ENCODE measurements around the gene PDCD2L. TPM values are rescaled to one million over a fixed set of nuclear protein-coding genes. Genes with fewer than 3 reads are reported as not detected.

Gene PDCD2L
- total and polyA plus RNA-seq, 10 donors: 5.2 to 19.7 (median 12.0) TPM

- Histone ChIP-seq H3K9me3 (no peaks in the 10 kb centered on the region), H3K36me3 (peaks cover 0 to 19% (median 10%) of the 10 kb centered on the region in 6 donors), H3K27ac (peak overlapping the region; percentile 67 to 90 (median 86)), H3K4me3 (peak overlapping the region; percentile 12 to 71 (median 44)), H3K4me1 (peaks cover 0 to 25% (median 19%) of the 10 kb centered on the region in 6 donors), H3K27me3 (replicated peaks in 1 of 7) (no peaks in the 10 kb centered on the region)
- TF ChIP-seq CTCF (IDR thresholded peaks at IDR 0.05 in 8 of 11, conservative IDR thresholded peaks at IDR 0.05 in 3 of 11) (peak; percentile 26 to 73 (median 55)), POLR2AphosphoS5 (IDR thresholded peaks at IDR 0.05) (peak; percentile 90 to 94 (median 92)), POLR2A (IDR thresholded peaks at IDR 0.05) (no peak)
- peak; percentile 99 for DNase-seq
- 4 to 8% (median 6%) methylated on average over 37 to 61 of the region's 61 CpGs for WGBS, 5 donors
- intact Hi-C loops (cut with DNase I; ENCODE audit: low total_unique reads): no loop called here
Observed at GRCh38 chr19:34359140-34359953, 44.9 kb upstream of the PDCD2L start.

DNA sequence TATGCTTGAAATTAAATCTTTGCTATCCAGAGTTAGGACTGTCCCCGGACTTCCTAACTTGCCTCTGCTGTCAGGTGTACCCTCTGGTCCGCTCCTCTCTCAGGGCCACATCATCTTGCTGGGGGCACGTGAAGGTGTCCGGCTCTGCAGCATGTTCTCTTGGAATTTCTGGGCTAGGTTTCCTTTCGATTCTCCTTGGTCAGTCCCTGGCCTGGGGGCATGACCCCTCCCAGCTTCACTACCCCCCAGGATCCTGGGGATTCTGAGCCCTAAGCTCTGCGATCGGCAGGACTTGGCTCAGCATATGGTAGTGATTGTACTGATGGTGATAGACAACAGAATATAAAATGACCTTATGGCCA, 44.3 kb upstream of the PDCD2L start:
- Histone ChIP-seq H3K27me3 (replicated peaks in 1 of 7) (no peaks in the 10 kb centered on the region), H3K4me3 (peak overlapping the region; percentile 12 to 71 (median 44)), H3K27ac (peak overlapping the region; percentile 67 to 90 (median 86)), H3K36me3 (peaks cover 0 to 13% (median 6%) of the 10 kb centered on the region in 6 donors), H3K9me3 (no peaks in the 10 kb centered on the region), H3K4me1 (peaks cover 4 to 30% (median 23%) of the 10 kb centered on the region in 6 donors)
- intact Hi-C loops (cut with DNase I; ENCODE audit: low total_unique reads): no loop called here
- no peak for DNase-seq
- 72 to 85% (median 84%) methylated on average over 7 of the region's 7 CpGs for WGBS, 5 donors
- TF ChIP-seq CTCF (IDR thresholded peaks at IDR 0.05 in 8 of 11, conservative IDR thresholded peaks at IDR 0.05 in 3 of 11) (no peak), POLR2A (IDR thresholded peaks at IDR 0.05) (no peak), POLR2AphosphoS5 (IDR thresholded peaks at IDR 0.05) (no peak)

DNA sequence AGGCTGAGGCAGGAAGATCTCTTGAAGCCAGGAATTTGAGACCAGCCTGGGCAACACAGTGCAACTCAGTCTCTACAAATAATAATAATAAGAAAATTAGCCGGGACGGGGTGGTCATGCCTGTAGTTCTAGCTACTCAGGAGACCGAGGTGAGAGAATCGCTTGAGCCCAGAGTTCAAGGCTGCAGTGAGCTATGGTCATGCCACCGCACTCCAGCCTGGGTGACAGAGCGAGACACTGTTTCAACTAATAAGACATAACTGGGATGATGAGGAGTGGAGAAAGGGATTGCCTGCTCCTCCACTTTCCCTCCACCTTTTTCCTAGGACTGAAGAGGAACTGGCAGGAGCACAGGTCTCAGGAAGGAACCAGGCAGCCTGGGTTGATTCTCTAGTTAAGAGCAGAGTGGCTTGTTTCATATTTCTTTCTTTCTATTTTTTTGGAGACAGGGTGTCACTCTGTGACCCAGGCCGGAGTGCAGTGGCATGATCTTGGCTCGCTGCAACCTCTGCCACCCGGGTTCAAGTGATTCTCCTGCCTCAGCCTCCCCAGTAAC, 43.8 kb upstream of the PDCD2L start:
- H3K4me3 ChIP-seq: no peak overlapping the region
- no peaks in the 10 kb centered on the region for H3K27me3 ChIP-seq (replicated peaks in 1 of 7)
- no peak for DNase-seq
- 91 to 97% (median 95%) methylated on average over 9 of the region's 9 CpGs for WGBS, 5 donors
- H3K27ac ChIP-seq: peak overlapping the region in 6 of 8 donors; percentile 81 to 90 (median 86)
- intact Hi-C loops (cut with DNase I; ENCODE audit: low total_unique reads): no loop called here
- H3K4me1 ChIP-seq: peaks cover 4 to 31% (median 23%) of the 10 kb centered on the region in 6 donors
- no peak for TF ChIP-seq CTCF (IDR thresholded peaks at IDR 0.05 in 8 of 11, conservative IDR thresholded peaks at IDR 0.05 in 3 of 11)
- H3K36me3 ChIP-seq: peaks cover 0 to 8% (median 2%) of the 10 kb centered on the region in 6 donors
- H3K9me3 ChIP-seq: no peaks in the 10 kb centered on the region

DNA sequence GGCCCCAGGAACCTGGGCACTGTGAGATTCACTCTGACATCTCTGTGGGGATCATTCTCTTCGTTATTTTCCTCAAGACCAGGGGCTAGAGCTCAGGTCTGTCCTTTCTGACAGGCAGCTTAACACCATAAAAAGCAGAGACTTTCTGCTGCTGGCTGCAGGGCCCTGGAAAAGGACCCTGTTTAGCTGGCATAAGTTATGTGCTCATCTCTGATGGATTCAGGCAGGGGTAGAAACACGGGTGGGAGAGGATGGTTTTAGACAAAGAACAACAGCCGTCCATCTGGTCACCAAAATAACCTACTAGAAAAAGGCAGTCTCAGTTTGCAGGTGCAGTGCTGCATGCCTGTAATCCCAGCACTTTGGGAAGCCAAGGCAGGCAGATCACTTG, 41.5 kb upstream of the PDCD2L start:
- DNase-seq: no peak
- intact Hi-C loops (cut with DNase I; ENCODE audit: low total_unique reads): no loop called here
- Histone ChIP-seq H3K4me3 (no peak overlapping the region), H3K36me3 (peaks cover 0 to 13% (median 6%) of the 10 kb centered on the region in 6 donors), H3K4me1 (peaks cover 11 to 53% (median 43%) of the 10 kb centered on the region in 6 donors), H3K27me3 (replicated peaks in 1 of 7) (no peaks in the 10 kb centered on the region), H3K27ac (no peak overlapping the region), H3K9me3 (no peaks in the 10 kb centered on the region)
- TF ChIP-seq POLR2AphosphoS5 (IDR thresholded peaks at IDR 0.05): no peak
- no peak for TF ChIP-seq POLR2A (IDR thresholded peaks at IDR 0.05)
- TF ChIP-seq CTCF (IDR thresholded peaks at IDR 0.05 in 8 of 11, conservative IDR thresholded peaks at IDR 0.05 in 3 of 11): no peak
- 65 to 84% (median 83%) methylated on average over 3 of the region's 3 CpGs for WGBS, 5 donors

Data from spleen (tissue), 11 donors.